Activated naive CD8-positive, alpha-beta T cell treated with anti-CD3 and anti-CD28 coated beads, Interleukin-2, amount 50 U/mL, for 16 hours (primary cell): ENCODE data around the gene SLC39A13.

ENCODE experiments used
- DNase-seq: peaks from one replicate; pipeline ENCODE4 v3.0.0-alpha.2; 2020; ENCODE audit warnings: low read depth, low spot score

Gene SLC39A13

GRCh38 chr11:47403135-47403534 is 5.3 kb upstream of the SLC39A13 start:
- no peak for DNase-seq

GRCh38 chr11:47403571-47403970 is 4.8 kb upstream of the SLC39A13 start:
- no peak for DNase-seq

GRCh38 chr11:47406896-47407745 is 1.3 kb upstream of the SLC39A13 start:
- no peak for DNase-seq

GRCh38 chr11:47408598-47409439 is 429 bp downstream of the SLC39A13 start:
- no peak for DNase-seq

GRCh38 chr11:47409440-47410369 is 1.3 kb downstream of the SLC39A13 start:
- no peak for DNase-seq

- DNase-seq: no peak
These were observed 2.2 kb downstream of the SLC39A13 start for GRCh38 chr11:47410370-47411264.

- DNase-seq: no peak
These were observed 3.7 kb downstream of the SLC39A13 start for GRCh38 chr11:47411884-47412746.

GRCh38 chr11:47413351-47413750 is 5.0 kb downstream of the SLC39A13 start:
- DNase-seq: no peak

- no peak for DNase-seq
These were observed 5.7 kb downstream of the SLC39A13 start for GRCh38 chr11:47413908-47414684.

- no peak for DNase-seq
These were observed 6.3 kb downstream of the SLC39A13 start for GRCh38 chr11:47414685-47415070.

- DNase-seq: no peak
These were observed 6.9 kb downstream of the SLC39A13 start for GRCh38 chr11:47415091-47415854.

- no peak for DNase-seq
These were observed 7.6 kb downstream of the SLC39A13 start for GRCh38 chr11:47415949-47416472.

GRCh38 chr11:47417712-47418111 is 9.3 kb downstream of the SLC39A13 start:
- DNase-seq: no peak

- DNase-seq: no peak
These were observed 10.3 kb downstream of the SLC39A13 start for GRCh38 chr11:47418454-47419259.

- DNase-seq: no peak
These were observed 17.2 kb downstream of the SLC39A13 start for GRCh38 chr11:47425611-47426010.

- peak; percentile 99 for DNase-seq
These were observed 17.9 kb downstream of the SLC39A13 start, which contains the start of gene PSMC3 for GRCh38 chr11:47426062-47426956. PSMC3 (minus strand) TSS chr11:47426439; CDS start chr11:47426279, 160 bp downstream.
